Neural cell (in vitro differentiated cells): ENCODE measurements around the gene ITGB1BP2. TPM values are rescaled to one million over a fixed set of nuclear protein-coding genes. Genes with fewer than 3 reads are reported as not detected.
"Not testable (repeated sequence)": the region's sequence is repeated elsewhere in the genome, so short reads cannot be mapped to it uniquely, and the experiment has no call there.

Experiments
- H2AFZ ChIP-seq: fragments of 200-600, 300-800 bp; sonication (generic), shearing (Covaris generic); 2 replicates; pipeline ENCODE4 v1.6.0; 2014; ENCODE audit warnings: low read depth, mild to moderate bottlenecking, antibody characterized with exemption, low read length, moderate library complexity
- H3F3A ChIP-seq: fragments of 200-600 bp; shearing (Covaris generic); 2 replicates; pipeline ENCODE4 v1.6.1; 2016; ENCODE audit warnings: mild to moderate bottlenecking, moderate library complexity, mixed read lengths, antibody characterized with exemption, low read length; ENCODE audit not compliant: insufficient read depth, poor library complexity, severe bottlenecking
- H3K27ac ChIP-seq: fragments of 200-600, 300-800 bp; sonication (generic), shearing (Covaris generic); 2 replicates; pipeline ENCODE4 v1.5.1; 2014; ENCODE audit warnings: mild to moderate bottlenecking, low read length, moderate library complexity
- H3K27me3 ChIP-seq: fragments of 300-800, 200-600 bp; sonication (generic), shearing (Covaris generic); 2 replicates; pipeline ENCODE4 v1.6.0; 2014; ENCODE audit warnings: mild to moderate bottlenecking, low read depth, low read length, moderate library complexity; ENCODE audit not compliant: insufficient read depth
- H3K36me3 ChIP-seq: fragments of 300-800, 200-600 bp; sonication (generic), shearing (Covaris generic); 2 replicates; pipeline ENCODE4 v1.5.1; 2014; ENCODE audit warnings: mild to moderate bottlenecking, antibody characterized with exemption, low read length, moderate library complexity; ENCODE audit not compliant: insufficient read depth
- H3K4me2 ChIP-seq: fragments of 300-800, 200-600 bp; sonication (generic), shearing (Covaris generic); 2 replicates; pipeline ENCODE4 v1.6.0; 2014; ENCODE audit warnings: mild to moderate bottlenecking, low read length
- H3K4me3 ChIP-seq: fragments of 300-800, 200-600 bp; sonication (generic), shearing (Covaris generic); 2 replicates; pipeline ENCODE4 v1.5.1; 2014; ENCODE audit warnings: mild to moderate bottlenecking, low read length, moderate library complexity
- H3K79me2 ChIP-seq: fragments of 200-600 bp; shearing (Covaris generic); replicated peaks from 2 replicates; pipeline ENCODE4 v1.6.0; 2014; ENCODE audit warnings: mild to moderate bottlenecking, low read length, moderate library complexity; ENCODE audit not compliant: insufficient read depth
- H3K9ac ChIP-seq: fragments of 300-800, 200-600 bp; sonication (generic), shearing (Covaris generic); 2 replicates; pipeline ENCODE4 v1.6.1; 2016; ENCODE audit warnings: mild to moderate bottlenecking, low read length, mixed read lengths
- H3K9me2 ChIP-seq: fragments of 200-600 bp; shearing (Covaris generic); 2 replicates; pipeline ENCODE4 v1.6.1; 2016; ENCODE audit warnings: mild to moderate bottlenecking, low read length, mixed read lengths; ENCODE audit not compliant: insufficient read depth
- H3K9me3 ChIP-seq: fragments of 200-600, 300-800 bp; sonication (generic), shearing (Covaris generic); 2 replicates; pipeline ENCODE4 v1.6.1; 2016; ENCODE audit warnings: mild to moderate bottlenecking, mixed run types, low read length, moderate library complexity, mixed read lengths
- H4K20me1 ChIP-seq: fragments of 200-600 bp; shearing (Covaris generic); 2 replicates; pipeline ENCODE4 v1.6.1; 2016; ENCODE audit warnings: mild to moderate bottlenecking, mixed run types; ENCODE audit not compliant: insufficient read depth
- EP300 ChIP-seq: fragments of 450-650 bp; conservative IDR thresholded peaks from 2 replicates; pipeline ENCODE4 v1.6.1; 2014; ENCODE audit warnings: antibody characterized with exemption, mild to moderate bottlenecking, moderate library complexity; ENCODE audit not compliant: poor library complexity, severe bottlenecking
- MXI1 ChIP-seq: fragments of 450-650 bp; conservative IDR thresholded peaks from 2 replicates; pipeline ENCODE4 v1.6.1; 2014; ENCODE audit warnings: antibody characterized with exemption, mild to moderate bottlenecking; ENCODE audit not compliant: poor library complexity, severe bottlenecking
- POLR2AphosphoS5 ChIP-seq: IDR thresholded peaks from 2 replicates; pipeline ENCODE4 v1.6.1; 2012
- RAD21 ChIP-seq: fragments of 450-650 bp; conservative IDR thresholded peaks from 2 replicates; pipeline ENCODE4 v1.6.1; 2014; ENCODE audit warnings: antibody characterized with exemption, mild to moderate bottlenecking, moderate library complexity
- TAF1 ChIP-seq: IDR thresholded peaks from 2 replicates; pipeline ENCODE4 v1.6.1; 2012; ENCODE audit warnings: low read depth
- polyA plus RNA-seq: library from polyadenylated mRNA; depleted of rRNA; stranded (reverse); fragments of >200 nt; gene quantifications from 2 replicates; pipeline ENCODE4 v1.2.3, GENCODE V29; 2014
- TF ChIP-seq, protein P1 (sequence below): fragments of 450-650 bp; IDR thresholded peaks from 2 replicates; pipeline ENCODE4 v1.5.1; 2014; ENCODE audit warnings: antibody characterized with exemption, mild to moderate bottlenecking, moderate library complexity; ENCODE audit not compliant: poor library complexity, severe bottlenecking

ITGB1BP2 gene
- polyA plus RNA-seq, 1 donor from 2014 or later = 2.8 TPM

DNA sequence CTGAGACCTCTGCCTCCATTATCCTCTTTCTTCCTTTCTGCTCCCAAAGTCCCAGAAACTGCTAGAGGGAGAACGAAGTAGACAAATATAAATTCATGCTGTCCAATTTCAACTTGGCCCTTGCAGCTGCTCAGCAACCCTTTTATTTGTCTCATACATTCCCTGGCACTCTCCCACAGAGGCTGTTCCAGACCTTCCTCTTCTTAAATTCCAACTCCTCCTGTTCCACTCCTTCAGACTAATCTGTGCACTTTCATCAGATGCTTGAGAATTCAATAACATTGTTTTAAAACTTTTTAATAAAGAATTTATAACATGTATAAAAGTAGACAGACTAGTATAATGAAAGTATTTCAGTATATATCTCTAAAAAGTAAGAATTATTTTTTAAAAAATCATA is 15.4 kb downstream of the ITGB1BP2 start:
- not testable (repeated sequence) for H3K4me3 ChIP-seq, H3K9ac ChIP-seq, H3K9me3 ChIP-seq, H3F3A ChIP-seq, H3K27ac ChIP-seq, H3K27me3 ChIP-seq, H2AFZ ChIP-seq, H3K79me2 ChIP-seq, H3K36me3 ChIP-seq, H3K4me2 ChIP-seq, H3K9me2 ChIP-seq, H4K20me1 ChIP-seq

DNA sequence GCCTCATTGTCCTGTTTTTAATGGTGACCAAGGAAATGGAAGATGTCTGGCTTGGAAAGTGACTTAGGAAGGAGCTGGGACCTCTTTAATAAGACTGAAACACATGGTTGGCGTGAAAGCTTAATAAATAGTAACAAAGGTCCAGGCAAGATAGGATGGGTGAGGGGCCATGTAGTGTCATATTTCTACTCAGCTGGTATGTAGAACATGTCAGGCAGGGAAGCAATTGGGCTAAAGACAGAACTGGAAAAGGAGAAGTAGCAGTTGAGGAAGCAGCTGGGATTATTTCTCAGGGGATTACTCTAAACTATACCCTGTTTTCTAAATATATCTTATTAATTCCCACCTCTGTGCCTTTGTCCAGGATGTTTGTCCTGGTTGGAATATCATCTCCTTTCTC is 18.6 kb downstream of the ITGB1BP2 start:
- Histone ChIP-seq H4K20me1 (no peaks in the 10 kb centered on the region), H3K4me3 (no peak overlapping the region), H3K9me2 (no peaks in the 10 kb centered on the region), H3K9ac (no peak overlapping the region), H3K27ac (no peak overlapping the region), H3K79me2 (no peaks in the 10 kb centered on the region), H3K36me3 (no peaks in the 10 kb centered on the region), H3K9me3 (no peaks in the 10 kb centered on the region), H3F3A (no peaks in the 10 kb centered on the region), H2AFZ (no peak overlapping the region), H3K4me2 (no peak overlapping the region), H3K27me3 (no peaks in the 10 kb centered on the region)
- TF ChIP-seq, protein P1, sequence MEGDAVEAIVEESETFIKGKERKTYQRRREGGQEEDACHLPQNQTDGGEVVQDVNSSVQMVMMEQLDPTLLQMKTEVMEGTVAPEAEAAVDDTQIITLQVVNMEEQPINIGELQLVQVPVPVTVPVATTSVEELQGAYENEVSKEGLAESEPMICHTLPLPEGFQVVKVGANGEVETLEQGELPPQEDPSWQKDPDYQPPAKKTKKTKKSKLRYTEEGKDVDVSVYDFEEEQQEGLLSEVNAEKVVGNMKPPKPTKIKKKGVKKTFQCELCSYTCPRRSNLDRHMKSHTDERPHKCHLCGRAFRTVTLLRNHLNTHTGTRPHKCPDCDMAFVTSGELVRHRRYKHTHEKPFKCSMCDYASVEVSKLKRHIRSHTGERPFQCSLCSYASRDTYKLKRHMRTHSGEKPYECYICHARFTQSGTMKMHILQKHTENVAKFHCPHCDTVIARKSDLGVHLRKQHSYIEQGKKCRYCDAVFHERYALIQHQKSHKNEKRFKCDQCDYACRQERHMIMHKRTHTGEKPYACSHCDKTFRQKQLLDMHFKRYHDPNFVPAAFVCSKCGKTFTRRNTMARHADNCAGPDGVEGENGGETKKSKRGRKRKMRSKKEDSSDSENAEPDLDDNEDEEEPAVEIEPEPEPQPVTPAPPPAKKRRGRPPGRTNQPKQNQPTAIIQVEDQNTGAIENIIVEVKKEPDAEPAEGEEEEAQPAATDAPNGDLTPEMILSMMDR = no peak
- TF ChIP-seq RAD21 = no peak

DNA sequence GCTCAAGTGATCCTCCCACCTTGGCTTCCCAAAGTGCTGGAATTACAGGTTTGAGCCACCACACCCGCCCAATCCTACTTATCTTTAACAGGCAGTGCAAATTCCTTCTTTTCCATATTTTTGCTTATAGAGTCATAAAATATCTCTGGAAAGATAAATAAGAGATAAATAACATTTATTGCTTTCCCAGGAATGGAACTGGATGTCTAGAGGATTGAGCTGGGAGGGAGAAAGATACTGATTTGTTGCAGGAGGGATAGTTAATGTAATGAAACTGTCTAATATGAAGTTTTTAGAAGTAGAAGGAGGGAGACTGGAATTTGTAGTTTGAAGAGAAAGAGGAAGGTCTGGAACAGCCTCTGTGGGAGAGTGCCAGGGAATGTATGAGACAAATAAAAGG is 20.2 kb downstream of the ITGB1BP2 start:
- no peak overlapping the region for H3K27ac ChIP-seq
- no peaks in the 10 kb centered on the region for H3F3A ChIP-seq
- H3K4me3 ChIP-seq = no peak overlapping the region
- H3K27me3 ChIP-seq = no peaks in the 10 kb centered on the region
- H3K9ac ChIP-seq = no peak overlapping the region
- no peak overlapping the region for H3K4me2 ChIP-seq
- no peaks in the 10 kb centered on the region for H3K79me2 ChIP-seq
- no peaks in the 10 kb centered on the region for H3K9me3 ChIP-seq
- H4K20me1 ChIP-seq = no peaks in the 10 kb centered on the region
- H2AFZ ChIP-seq = no peak overlapping the region
- no peaks in the 10 kb centered on the region for H3K9me2 ChIP-seq
- no peaks in the 10 kb centered on the region for H3K36me3 ChIP-seq
- TF ChIP-seq EP300 (no peak), POLR2AphosphoS5 (no peak), TAF1 (no peak), RAD21 (no peak), MXI1 (no peak)
- TF ChIP-seq, protein P1 = no peak

DNA sequence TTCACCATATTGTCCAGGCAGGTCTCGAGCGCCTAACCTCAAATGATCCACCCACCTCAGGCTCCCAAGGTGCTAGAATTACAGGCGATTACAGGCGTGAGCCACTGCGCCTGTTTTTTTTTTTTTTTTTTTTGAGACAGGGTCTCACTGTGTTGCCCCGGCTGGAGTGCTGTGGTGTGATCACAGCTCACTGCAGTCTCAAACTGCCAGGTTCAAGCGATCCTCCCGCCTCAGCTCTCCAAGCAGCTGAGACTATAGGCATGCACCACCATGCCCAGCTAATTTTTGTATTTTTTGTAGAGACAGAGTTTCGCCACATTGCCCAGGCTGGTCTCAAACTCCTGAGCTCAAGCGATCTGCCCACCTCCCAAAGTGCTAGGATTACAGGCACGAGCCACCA is 22.9 kb downstream of the ITGB1BP2 start:
- H3F3A ChIP-seq, H4K20me1 ChIP-seq, H3K9me3 ChIP-seq, H3K9ac ChIP-seq, H3K27ac ChIP-seq, H3K79me2 ChIP-seq, H3K4me2 ChIP-seq, H3K9me2 ChIP-seq, H2AFZ ChIP-seq, H3K36me3 ChIP-seq, H3K4me3 ChIP-seq, H3K27me3 ChIP-seq: not testable (repeated sequence)
